Transverse colon (tissue), 4 donors: ENCODE data around the gene DOCK1.
"Not testable (repeated sequence)": the region's sequence is repeated elsewhere in the genome, so short reads cannot be mapped to it uniquely, and the experiment has no call there.

Experiments used
- POLR2A ChIP-seq: fragments of 450-650 bp; IDR thresholded peaks from one replicate; pipeline ENCODE4 v1.6.1; 2016; ENCODE audit warnings: antibody characterized with exemption, mild to moderate bottlenecking, moderate library complexity
- POLR2AphosphoS5 ChIP-seq, 3 donors: sonication (generic); formaldehyde crosslinking; IDR thresholded peaks; one replicate each; pipeline ENCODE4 v1.6.1; 2016; ENCODE audit warnings: antibody characterized with exemption in 3 of 3
- TF ChIP-seq, protein P1 (sequence below), 5 experiments: fragments of 200-600 bp in 3 of 5; fragments of 450-650 bp in 2 of 5; sonication (generic) in 3 of 5; IDR thresholded peaks; 1 replicate in 2 of 5; 2 replicates in 3 of 5; pipeline ENCODE4 v1.5.1; 2016 to 2017; ENCODE audit warnings: antibody characterized with exemption in 5 of 5, inconsistent platforms in 3 of 5, mild to moderate bottlenecking in 2 of 5, moderate library complexity in 1 of 5

GRCh38 chr10:126916952-126917351 is 11.7 kb downstream of the DOCK1 start:
- TF ChIP-seq, protein P1, sequence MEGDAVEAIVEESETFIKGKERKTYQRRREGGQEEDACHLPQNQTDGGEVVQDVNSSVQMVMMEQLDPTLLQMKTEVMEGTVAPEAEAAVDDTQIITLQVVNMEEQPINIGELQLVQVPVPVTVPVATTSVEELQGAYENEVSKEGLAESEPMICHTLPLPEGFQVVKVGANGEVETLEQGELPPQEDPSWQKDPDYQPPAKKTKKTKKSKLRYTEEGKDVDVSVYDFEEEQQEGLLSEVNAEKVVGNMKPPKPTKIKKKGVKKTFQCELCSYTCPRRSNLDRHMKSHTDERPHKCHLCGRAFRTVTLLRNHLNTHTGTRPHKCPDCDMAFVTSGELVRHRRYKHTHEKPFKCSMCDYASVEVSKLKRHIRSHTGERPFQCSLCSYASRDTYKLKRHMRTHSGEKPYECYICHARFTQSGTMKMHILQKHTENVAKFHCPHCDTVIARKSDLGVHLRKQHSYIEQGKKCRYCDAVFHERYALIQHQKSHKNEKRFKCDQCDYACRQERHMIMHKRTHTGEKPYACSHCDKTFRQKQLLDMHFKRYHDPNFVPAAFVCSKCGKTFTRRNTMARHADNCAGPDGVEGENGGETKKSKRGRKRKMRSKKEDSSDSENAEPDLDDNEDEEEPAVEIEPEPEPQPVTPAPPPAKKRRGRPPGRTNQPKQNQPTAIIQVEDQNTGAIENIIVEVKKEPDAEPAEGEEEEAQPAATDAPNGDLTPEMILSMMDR (IDR thresholded peaks at IDR 0.05) = not testable (repeated sequence)
- TF ChIP-seq POLR2A; POLR2AphosphoS5 (IDR thresholded peaks at IDR 0.05): not testable (repeated sequence)
